ENCODE data around the gene PGRMC1.

- no peak for TF ChIP-seq CTCF (IDR thresholded peaks at IDR 0.05)
- no peak for TF ChIP-seq EZH2 (IDR thresholded peaks at IDR 0.05)
Measured at GRCh38 chrX:119186763-119187162, 49.3 kb upstream of the PGRMC1 start.
